ENCODE measurements around the gene GC. TPM values are rescaled to one million over a fixed set of nuclear protein-coding genes. Genes with fewer than 3 reads are reported as not detected.

Gene GC
- total RNA-seq, 1 donor, result not detected

DNA sequence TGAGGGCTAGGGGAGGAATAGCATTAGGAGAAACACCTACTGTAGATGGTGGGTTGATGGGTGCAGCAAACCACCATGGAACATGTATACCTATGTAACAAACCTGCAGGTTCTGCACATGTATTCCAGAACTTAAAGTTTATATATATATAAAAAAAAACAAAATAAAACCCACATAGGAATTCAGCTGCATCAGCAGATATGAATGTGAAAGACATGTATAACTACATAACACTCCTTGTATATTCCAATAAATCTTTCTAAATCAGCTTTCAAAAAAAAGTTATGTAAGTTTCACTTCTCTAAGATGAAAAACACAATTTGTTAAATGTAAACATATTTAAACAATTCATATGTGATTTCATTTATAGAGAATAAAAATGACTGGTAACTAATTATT lies 6.0 kb downstream of the GC start:
- TF ChIP-seq, protein P1, sequence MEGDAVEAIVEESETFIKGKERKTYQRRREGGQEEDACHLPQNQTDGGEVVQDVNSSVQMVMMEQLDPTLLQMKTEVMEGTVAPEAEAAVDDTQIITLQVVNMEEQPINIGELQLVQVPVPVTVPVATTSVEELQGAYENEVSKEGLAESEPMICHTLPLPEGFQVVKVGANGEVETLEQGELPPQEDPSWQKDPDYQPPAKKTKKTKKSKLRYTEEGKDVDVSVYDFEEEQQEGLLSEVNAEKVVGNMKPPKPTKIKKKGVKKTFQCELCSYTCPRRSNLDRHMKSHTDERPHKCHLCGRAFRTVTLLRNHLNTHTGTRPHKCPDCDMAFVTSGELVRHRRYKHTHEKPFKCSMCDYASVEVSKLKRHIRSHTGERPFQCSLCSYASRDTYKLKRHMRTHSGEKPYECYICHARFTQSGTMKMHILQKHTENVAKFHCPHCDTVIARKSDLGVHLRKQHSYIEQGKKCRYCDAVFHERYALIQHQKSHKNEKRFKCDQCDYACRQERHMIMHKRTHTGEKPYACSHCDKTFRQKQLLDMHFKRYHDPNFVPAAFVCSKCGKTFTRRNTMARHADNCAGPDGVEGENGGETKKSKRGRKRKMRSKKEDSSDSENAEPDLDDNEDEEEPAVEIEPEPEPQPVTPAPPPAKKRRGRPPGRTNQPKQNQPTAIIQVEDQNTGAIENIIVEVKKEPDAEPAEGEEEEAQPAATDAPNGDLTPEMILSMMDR (IDR thresholded peaks at IDR 0.05; ENCODE audit: insufficient read depth, low read length), result no peak
- no peak for DNase-seq (ENCODE audit: low read depth)

DNA sequence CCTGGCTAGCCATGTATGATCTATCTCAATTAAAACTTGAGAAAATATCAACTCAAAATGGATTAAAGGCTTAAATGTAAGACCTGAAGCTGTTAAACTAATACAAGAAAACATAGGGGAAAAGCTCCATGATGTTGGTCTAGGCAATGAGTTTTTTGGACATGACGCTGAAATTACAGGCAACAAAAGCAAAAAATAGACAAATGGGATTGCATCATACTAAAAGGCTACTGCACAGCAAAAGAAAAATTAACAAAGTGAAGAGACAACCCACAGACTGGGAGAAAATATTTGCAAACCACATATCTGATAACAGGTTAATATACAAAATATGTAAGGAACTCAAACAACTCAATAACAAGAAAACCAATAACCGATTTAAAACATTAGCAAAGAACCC lies 8.4 kb downstream of the GC start:
- DNase-seq (ENCODE audit: low read depth), result no peak
- TF ChIP-seq, protein P1 (IDR thresholded peaks at IDR 0.05; ENCODE audit: insufficient read depth, low read length), result no peak
- H3K4me3 ChIP-seq (ENCODE audit: low read depth, low read length), result no peak overlapping the region

More for the DNA sequence above, 6.0 kb downstream of the GC start:
- no peak overlapping the region for H3K4me3 ChIP-seq (ENCODE audit: low read depth, low read length)

DNA sequence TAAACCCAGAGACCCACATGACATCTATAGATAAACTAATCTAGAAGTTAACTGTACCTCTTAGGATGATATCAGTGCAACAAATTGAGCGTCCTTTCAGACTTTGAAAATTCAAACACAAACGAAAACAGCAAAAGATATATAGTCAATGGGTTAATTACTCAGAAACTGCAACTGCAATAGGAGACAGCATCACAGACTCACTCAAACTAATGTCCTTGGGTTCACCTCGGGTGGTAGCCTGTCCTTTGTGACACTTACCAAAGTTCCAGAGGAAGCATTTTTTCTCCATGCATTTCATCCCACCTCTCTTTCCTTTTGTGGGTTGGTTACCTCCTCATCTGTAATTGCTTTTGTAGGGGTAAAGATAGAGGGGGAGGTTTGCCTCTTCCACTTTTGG lies 9.7 kb downstream of the GC start:
- no peak overlapping the region for H3K4me3 ChIP-seq (ENCODE audit: low read depth, low read length)
- TF ChIP-seq, protein P1 (IDR thresholded peaks at IDR 0.05; ENCODE audit: insufficient read depth, low read length), result no peak
- DNase-seq (ENCODE audit: low read depth), result no peak

DNA sequence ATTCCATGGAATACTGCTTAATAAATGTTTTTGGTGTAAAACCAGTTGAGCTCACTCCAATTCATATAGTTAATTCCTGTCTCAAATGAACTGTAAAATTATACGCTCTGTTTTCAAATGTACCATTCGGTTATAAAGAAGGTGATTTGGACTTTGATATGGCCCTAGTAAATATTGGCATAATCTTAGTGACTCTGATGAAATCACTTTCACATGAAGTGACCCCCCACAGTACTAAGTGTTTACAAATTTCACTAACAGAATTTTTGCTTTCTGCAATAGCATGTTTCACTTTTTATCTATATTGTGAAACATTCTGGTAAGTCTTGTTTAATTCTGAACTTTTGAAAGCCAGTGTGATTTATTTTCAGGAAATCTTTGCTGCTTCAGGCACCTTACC lies 10.9 kb downstream of the GC start:
- H3K4me3 ChIP-seq (ENCODE audit: low read depth, low read length), result no peak overlapping the region
- TF ChIP-seq, protein P1 (IDR thresholded peaks at IDR 0.05; ENCODE audit: insufficient read depth, low read length), result no peak
- DNase-seq (ENCODE audit: low read depth), result no peak

DNA sequence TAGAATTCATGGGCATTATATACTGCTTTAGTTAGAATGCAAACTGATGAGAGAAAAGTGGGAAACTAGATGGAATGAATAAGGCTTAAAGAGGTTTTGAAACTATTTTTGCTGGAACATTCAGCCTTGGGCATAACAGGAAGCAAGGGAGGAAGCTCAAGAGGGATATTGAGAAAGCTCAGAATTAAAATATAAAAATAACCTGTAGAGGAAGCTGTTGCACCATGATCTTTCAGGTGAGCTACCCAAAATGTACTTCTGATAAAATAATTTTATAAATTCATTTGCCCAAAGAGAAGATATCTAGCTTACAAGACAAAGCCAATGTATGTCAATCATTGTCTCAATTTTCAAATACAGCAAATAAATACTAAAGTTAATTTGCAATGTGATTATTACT lies 11.3 kb downstream of the GC start:
- DNase-seq (ENCODE audit: low read depth), result no peak
- no peak overlapping the region for H3K4me3 ChIP-seq (ENCODE audit: low read depth, low read length)
- TF ChIP-seq, protein P1 (IDR thresholded peaks at IDR 0.05; ENCODE audit: insufficient read depth, low read length), result no peak

DNA sequence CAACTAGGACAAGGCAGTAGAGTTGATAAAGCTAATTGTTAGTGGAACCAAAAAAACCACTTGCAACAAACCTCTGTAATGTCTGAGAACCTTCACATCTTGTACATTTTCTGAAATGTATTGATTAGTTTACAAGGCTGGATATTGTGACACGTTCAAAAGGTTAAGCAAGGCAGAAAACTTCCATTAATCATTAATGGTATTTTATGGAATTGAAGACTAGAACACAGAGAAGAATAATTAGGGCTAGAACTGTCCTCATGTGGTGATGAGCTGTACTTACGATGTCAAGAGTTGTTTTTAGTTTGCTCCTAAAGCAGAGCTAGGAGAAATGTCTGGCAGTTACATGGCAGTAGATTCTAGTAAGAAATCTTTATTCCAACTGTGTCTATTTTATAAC lies 12.3 kb downstream of the GC start:
- TF ChIP-seq, protein P1 (IDR thresholded peaks at IDR 0.05; ENCODE audit: insufficient read depth, low read length), result no peak
- no peak overlapping the region for H3K4me3 ChIP-seq (ENCODE audit: low read depth, low read length)
- DNase-seq (ENCODE audit: low read depth), result no peak

DNA sequence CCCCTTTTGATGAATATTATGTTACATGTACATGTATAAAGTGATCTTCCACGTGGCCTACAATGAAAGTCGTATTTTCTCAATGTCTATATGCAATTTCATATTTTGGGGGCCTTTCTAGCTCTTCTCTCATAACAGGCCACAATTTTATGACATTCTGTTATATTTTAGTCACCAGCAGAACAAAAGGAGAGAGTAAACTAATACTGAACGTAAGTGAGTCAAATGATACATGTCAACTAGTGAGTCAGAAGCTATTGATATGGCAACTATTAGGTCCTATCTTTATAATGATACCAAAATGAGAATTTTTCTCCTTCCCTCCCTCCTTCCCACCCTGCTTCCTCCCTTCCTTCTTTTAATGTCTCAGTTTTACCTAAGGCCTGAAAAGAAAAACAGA lies 14.4 kb downstream of the GC start:
- DNase-seq (ENCODE audit: low read depth), result no peak
- TF ChIP-seq, protein P1 (IDR thresholded peaks at IDR 0.05; ENCODE audit: insufficient read depth, low read length), result no peak
- H3K4me3 ChIP-seq (ENCODE audit: low read depth, low read length), result no peak overlapping the region
